ENCODE measurements around the gene ITPR2. TPM values are rescaled to one million over a fixed set of nuclear protein-coding genes. Genes with fewer than 3 reads are reported as not detected.

Gene ITPR2
- total and polyA plus RNA-seq, 2 of the 8 experiments (the other 6 are each of a cell fraction or from before 2014, with no cell fraction given), result 4.1 to 48.3 TPM

DNA sequence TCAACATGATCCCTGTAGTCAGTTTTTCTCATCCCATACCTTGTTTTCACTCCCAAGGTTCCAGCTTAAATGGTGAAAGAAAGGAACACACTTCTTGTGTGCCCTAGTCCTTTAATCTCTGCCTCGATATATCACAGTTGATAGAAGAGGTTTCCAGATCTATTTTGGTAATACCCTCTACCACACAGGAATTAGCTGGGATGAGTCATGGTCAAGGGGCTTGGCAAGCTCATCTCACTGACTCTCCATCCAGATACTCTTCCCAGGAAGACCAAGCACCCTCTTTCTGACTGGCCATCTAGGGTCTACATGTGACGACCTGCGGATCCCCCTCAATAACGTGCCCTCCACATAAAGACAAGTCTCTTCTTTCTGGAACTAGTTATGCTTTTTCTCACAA, 277.9 kb downstream of the ITPR2 start:
- 97% methylated on average over 4 of the region's 4 CpGs; no CpG with 5 or more reads in 1 of the 2 experiments for WGBS, 2 experiments (ENCODE audit: extremely low coverage in 1 of 2, insufficient coverage in 1 of 2, insufficient read length in 1 of 2, insufficient replicate concordance in 2 of 2, low coverage in 1 of 2, low lambda C conversion rate in 2 of 2, missing lambda C conversion rate in 1 of 2)
- H2BK5ac ChIP-seq (ENCODE audit: low read depth, low read length), result no peak overlapping the region
- ChIA-PET CTCF (ENCODE audit: partially characterized antibody) (interaction anchor here (0.6 kb wide), 1 partner anchor 1028 kb away, joined by 3 read pairs; no protein-coding TSS in a partner anchor), POLR2A (ENCODE audit: partially characterized antibody) (no interaction called here)
- no peak overlapping the region for H2BK20ac ChIP-seq (ENCODE audit: low read length)
- H3K27me3 ChIP-seq (replicated peaks in 1 of 4; ENCODE audit: control insufficient read depth in 3 of 4, extremely low read depth in 1 of 4, insufficient read depth in 3 of 4, low read length in 3 of 4), result no peaks in the 10 kb centered on the region
- H3K36me3 ChIP-seq (ENCODE audit: control insufficient read depth in 2 of 4, insufficient read depth in 4 of 4, low read length in 3 of 4), result peaks cover 0 to 6% (median 0%) of the 10 kb centered on the region in 4 experiments; a peak in 1 of 8 replicates
- no peak overlapping the region for H3K56ac ChIP-seq (replicated peaks; ENCODE audit: insufficient read length, low read depth, low read length)
- H2BK120ac ChIP-seq (replicated peaks; ENCODE audit: low read depth, low read length), result no peak overlapping the region
- no peaks in the 10 kb centered on the region for H3K79me2 ChIP-seq (ENCODE audit: control insufficient read depth in 1 of 2, insufficient read depth in 2 of 2, low read length in 2 of 2)
- no peak overlapping the region for H3K18ac ChIP-seq (ENCODE audit: extremely low read depth, low read length)
- DNase-seq (ENCODE audit: low read depth in 1 of 2, low spot score in 2 of 2) (no peak), FAIRE-seq (no peak)
- H4K5ac ChIP-seq (ENCODE audit: insufficient read length, low read depth, low read length), result no peak overlapping the region
- no peak overlapping the region for H3K23ac ChIP-seq (ENCODE audit: insufficient read length)
- H4K8ac ChIP-seq (ENCODE audit: extremely low read depth, insufficient read depth, low read length), result no peak overlapping the region
- no peaks in the 10 kb centered on the region for H3K79me1 ChIP-seq (ENCODE audit: low read depth, low read length)
- no peak overlapping the region for H2BK12ac ChIP-seq (ENCODE audit: low read depth, low read length)
- H3K23me2 ChIP-seq (ENCODE audit: low read depth, low read length), result no peaks in the 10 kb centered on the region
- no peak overlapping the region for H3K27ac ChIP-seq (ENCODE audit: low read depth, low read length)
- H3K4me2 ChIP-seq (ENCODE audit: insufficient read depth in 1 of 2, low read depth in 2 of 2, low read length in 2 of 2), result no peak overlapping the region
- H2BK15ac ChIP-seq (ENCODE audit: low read length), result no peak overlapping the region
- no peak overlapping the region for H3K4ac ChIP-seq (replicated peaks; ENCODE audit: insufficient read length, low read depth, low read length)
- H4K91ac ChIP-seq (replicated peaks; ENCODE audit: insufficient read length, low read length), result no peak overlapping the region
- H3K4me3 ChIP-seq (ENCODE audit: extremely low read depth in 1 of 4, insufficient read depth in 2 of 4, low read depth in 3 of 4, low read length in 4 of 4), result no peak overlapping the region
- no peak overlapping the region for H2AFZ ChIP-seq (ENCODE audit: low read length)
- H3K4me1 ChIP-seq (replicated peaks in 1 of 4; ENCODE audit: control insufficient read depth in 3 of 4, insufficient read depth in 4 of 4, low read length in 3 of 4), result no peaks in the 10 kb centered on the region
- H2AK5ac ChIP-seq (ENCODE audit: low read depth, low read length), result no peak overlapping the region
- H3K9ac ChIP-seq (replicated peaks in 1 of 4; ENCODE audit: extremely low read depth in 1 of 4, low read depth in 3 of 4, low read length in 3 of 4), result no peak overlapping the region
- H4K20me1 ChIP-seq (replicated peaks in 1 of 2; ENCODE audit: control insufficient read depth in 1 of 2, insufficient read depth in 2 of 2, low read length in 2 of 2), result no peaks in the 10 kb centered on the region
- no peaks in the 10 kb centered on the region for H3K9me3 ChIP-seq (ENCODE audit: insufficient read depth in 2 of 2, low read depth in 1 of 2, low read length in 1 of 2)
- H3K14ac ChIP-seq (ENCODE audit: insufficient read length), result no peak overlapping the region
- TF ChIP-seq EZH2 (IDR thresholded peaks at IDR 0.05; ENCODE audit: low read depth, low read length, severe bottlenecking) (no peak), JUND (IDR thresholded peaks at IDR 0.05; ENCODE audit: low read length) (no peak), HDAC6 (IDR thresholded peaks at IDR 0.05; ENCODE audit: low read depth, low read length) (no peak), HDAC2 (IDR thresholded peaks at IDR 0.05; ENCODE audit: borderline replicate concordance in 1 of 2, low read depth in 2 of 2, low read length in 2 of 2) (no peak), MAFK (IDR thresholded peaks at IDR 0.05; ENCODE audit: low read depth, low read length) (no peak), BCL11A (IDR thresholded peaks at IDR 0.05; ENCODE audit: low read depth in 2 of 2, low read length in 2 of 2) (no peak), CTBP2 (IDR thresholded peaks at IDR 0.05; ENCODE audit: borderline replicate concordance, insufficient read depth, insufficient read length, low read length) (no peak), TAF1 (IDR thresholded peaks at IDR 0.05; ENCODE audit: low read depth, low read length) (no peak), KDM5A (IDR thresholded peaks at IDR 0.05; ENCODE audit: low read length) (no peak), TAF7 (optimal IDR thresholded peaks at IDR 0.05; ENCODE audit: borderline replicate concordance, low read depth, low read length) (no peak)
- TF ChIP-seq, protein P1, sequence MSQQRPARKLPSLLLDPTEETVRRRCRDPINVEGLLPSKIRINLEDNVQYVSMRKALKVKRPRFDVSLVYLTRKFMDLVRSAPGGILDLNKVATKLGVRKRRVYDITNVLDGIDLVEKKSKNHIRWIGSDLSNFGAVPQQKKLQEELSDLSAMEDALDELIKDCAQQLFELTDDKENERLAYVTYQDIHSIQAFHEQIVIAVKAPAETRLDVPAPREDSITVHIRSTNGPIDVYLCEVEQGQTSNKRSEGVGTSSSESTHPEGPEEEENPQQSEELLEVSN (IDR thresholded peaks at IDR 0.05), result no peak
- TF ChIP-seq, protein P2, sequence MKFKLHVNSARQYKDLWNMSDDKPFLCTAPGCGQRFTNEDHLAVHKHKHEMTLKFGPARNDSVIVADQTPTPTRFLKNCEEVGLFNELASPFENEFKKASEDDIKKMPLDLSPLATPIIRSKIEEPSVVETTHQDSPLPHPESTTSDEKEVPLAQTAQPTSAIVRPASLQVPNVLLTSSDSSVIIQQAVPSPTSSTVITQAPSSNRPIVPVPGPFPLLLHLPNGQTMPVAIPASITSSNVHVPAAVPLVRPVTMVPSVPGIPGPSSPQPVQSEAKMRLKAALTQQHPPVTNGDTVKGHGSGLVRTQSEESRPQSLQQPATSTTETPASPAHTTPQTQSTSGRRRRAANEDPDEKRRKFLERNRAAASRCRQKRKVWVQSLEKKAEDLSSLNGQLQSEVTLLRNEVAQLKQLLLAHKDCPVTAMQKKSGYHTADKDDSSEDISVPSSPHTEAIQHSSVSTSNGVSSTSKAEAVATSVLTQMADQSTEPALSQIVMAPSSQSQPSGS (IDR thresholded peaks at IDR 0.05; ENCODE audit: low read length), result no peak
